ENCODE data around the gene CCDC38.
"Not testable (repeated sequence)": the region's sequence is repeated elsewhere in the genome, so short reads cannot be mapped to it uniquely, and the experiment has no call there.

Gene CCDC38

DNA sequence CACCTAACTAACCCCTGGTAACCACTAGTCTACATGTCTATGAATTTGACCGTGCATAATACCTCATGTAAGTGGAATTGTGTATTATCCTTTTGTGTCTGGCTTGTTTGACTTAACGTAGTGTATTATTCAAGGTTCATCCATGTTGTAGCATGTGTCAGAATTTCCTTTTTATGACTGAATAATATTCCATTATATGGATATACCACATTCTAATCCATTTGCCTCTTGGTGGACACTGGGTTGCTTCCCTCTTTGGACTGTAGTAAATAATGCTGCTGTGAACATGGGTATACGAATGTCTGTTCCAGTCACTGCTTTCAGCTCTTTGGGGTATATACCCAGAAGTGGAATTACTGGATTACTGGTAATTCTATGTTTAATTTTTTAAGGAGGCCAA lies 80.4 kb downstream of the CCDC38 start:
- no peaks in the 10 kb centered on the region for H3K9me3 Mint-ChIP-seq
- peaks cover 11% of the 10 kb centered on the region for H3K4me1 Mint-ChIP-seq
- peaks cover 14% of the 10 kb centered on the region for H3K36me3 Mint-ChIP-seq (ENCODE audit: insufficient read depth)
- no peak overlapping the region for H3K4me3 Mint-ChIP-seq
- DNase-seq (ENCODE audit: low spot score in 2 of 2) (no peak), ATAC-seq (replicated peaks; ENCODE audit: extremely low read depth, poor library complexity, severe bottlenecking) (no peak)
- H3K27ac Mint-ChIP-seq (ENCODE audit: low read depth) = no peak overlapping the region
- H3K27me3 Mint-ChIP-seq = no peaks in the 10 kb centered on the region

DNA sequence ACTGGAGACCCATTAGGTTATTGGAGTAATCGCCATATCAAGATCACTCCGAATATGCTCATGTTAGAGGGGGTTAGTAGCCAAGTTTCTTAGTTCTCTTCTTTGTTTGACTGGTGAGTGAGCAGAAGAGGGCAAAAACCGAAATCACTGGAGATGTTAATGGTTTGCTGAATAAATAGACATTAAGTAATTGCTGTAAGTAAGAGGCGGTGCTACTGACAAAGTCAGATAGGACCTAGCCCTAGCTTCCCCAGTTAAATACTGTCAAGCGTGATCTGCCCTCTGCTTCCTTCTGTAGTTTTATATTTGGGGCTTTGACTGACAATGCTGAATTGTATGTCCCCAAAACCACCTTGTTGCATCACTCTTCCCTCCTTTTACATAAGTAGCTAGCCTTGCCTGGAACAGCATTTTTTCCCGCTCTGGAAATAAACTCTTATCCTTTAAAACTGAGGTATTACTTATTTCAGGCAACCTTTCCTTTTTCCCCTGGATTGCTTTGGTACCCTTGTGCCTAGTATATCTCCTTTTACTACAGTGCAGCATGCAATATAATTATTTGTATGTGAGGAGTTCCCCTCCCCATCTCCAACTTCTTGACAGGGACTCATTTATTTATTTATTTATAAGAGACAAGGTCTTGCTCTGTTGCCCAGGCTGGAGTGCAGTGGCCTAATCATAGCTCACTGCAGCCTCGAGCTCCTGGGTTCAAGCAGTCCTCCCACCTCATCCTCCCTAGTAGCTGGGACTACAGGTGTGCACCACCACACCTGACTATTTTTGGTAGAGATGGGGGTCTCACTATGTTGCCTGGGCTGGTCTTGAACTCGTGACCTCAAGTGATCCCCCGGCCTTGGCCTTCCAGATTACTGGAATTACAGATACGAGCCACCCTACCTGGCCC lies 82.2 kb downstream of the CCDC38 start:
- H3K4me3 Mint-ChIP-seq = no peak overlapping the region
- no peak for ATAC-seq (replicated peaks; ENCODE audit: extremely low read depth, poor library complexity, severe bottlenecking)
- H3K27ac Mint-ChIP-seq (ENCODE audit: low read depth) = peak overlapping the region; percentile 22

DNA sequence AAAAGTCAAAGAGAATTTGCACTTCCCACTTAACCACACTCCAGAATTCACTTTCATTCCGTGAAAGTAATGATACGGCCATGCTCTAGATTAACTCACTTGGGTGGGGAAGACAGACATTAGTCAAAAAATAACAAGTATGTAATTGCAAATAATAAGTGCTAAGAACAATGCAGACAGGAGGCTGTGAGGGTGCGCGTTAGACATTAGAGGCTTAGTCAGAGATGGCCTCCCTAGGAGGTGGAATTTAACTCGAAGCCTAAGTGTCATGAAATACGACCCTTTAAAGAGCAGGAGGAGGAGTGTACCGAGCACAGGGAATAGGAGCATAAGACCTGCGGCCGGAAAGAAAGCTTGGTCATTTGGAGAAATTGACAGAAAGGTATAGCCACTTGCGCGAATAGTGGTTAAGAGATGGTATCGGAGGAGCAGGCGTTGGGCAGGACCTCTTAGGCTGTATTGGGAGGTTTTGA lies 83.0 kb downstream of the CCDC38 start:
- Mint-ChIP-seq H3K9me3 (no peaks in the 10 kb centered on the region), H3K27ac (ENCODE audit: low read depth) (no peak overlapping the region), H3K4me1 (peaks cover 11% of the 10 kb centered on the region), H3K27me3 (peaks cover 7% of the 10 kb centered on the region), H3K4me3 (no peak overlapping the region), H3K36me3 (ENCODE audit: insufficient read depth) (peaks cover 12% of the 10 kb centered on the region)
- peak; percentile 10 for ATAC-seq (replicated peaks; ENCODE audit: extremely low read depth, poor library complexity, severe bottlenecking)
- DNase-seq (ENCODE audit: low spot score in 2 of 2) = no peak

More for the DNA sequence above, 82.2 kb downstream of the CCDC38 start:
- Mint-ChIP-seq H3K9me3 (no peaks in the 10 kb centered on the region), H3K4me1 (peaks cover 11% of the 10 kb centered on the region), H3K27me3 (no peaks in the 10 kb centered on the region), H3K36me3 (ENCODE audit: insufficient read depth) (peaks cover 12% of the 10 kb centered on the region)
- DNase-seq (ENCODE audit: low spot score in 2 of 2) = no peak

DNA sequence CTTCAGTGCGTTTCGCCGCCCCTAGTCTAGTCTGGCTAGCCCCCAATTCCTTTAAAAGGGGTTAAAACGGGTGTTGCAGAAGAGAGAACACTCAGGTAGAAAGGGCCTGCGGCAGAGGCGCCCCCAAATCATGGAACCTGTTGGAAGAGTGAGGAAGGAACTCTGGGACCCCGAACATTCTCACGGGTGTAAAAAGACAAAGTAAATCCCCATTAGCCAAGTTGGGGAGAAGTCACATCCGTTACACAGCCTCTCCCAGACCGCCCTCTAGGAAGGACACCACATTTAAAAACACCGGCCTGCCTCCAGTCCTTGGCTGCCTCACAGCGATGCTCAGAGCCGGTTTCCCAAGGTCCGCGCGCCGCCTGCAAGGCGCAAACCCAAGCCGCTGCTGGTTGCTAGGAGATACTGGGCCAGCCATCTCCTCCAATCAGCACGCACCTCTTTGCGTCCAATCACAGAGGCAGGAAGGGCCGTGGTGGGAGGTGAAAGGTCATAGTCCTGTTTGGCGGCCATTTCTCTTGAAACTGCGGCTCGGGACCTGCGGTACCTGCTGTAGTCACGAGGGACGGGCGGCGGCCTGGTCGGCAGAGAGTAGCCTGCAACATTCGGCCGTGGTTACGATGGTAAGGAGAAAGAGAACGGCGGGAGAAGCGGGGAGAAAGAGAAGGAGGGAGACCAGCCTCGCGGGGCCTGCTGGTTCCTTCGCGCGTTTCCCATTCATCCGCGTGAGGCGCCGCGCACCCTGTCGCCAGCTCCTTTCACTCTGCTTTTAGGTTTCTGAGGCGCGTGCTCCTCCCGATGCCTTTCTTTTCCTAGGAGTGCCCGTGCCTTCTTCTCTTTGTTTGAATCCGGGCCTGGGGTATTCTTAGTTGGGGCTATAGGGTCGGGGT lies 83.7 kb downstream of the CCDC38 start, which contains the start of gene SNRPF:
Gene SNRPF, plus strand, starts transcription at position 502 of the 893 bp plus-strand sequence. Its CDS starts 122 bp downstream, at position 624.
- H3K27ac Mint-ChIP-seq (ENCODE audit: low read depth) = no peak within 1 kb of the TSS
- H3K27me3 Mint-ChIP-seq = peaks cover 10% of the 10 kb centered on the region
- H3K9me3 Mint-ChIP-seq = no peaks in the 10 kb centered on the region
- no peak within 1 kb of the TSS for H3K4me3 Mint-ChIP-seq
- peaks cover 10% of the 10 kb centered on the region for H3K36me3 Mint-ChIP-seq (ENCODE audit: insufficient read depth)
- ATAC-seq (replicated peaks; ENCODE audit: extremely low read depth, poor library complexity, severe bottlenecking) (peak; percentile 96), DNase-seq (ENCODE audit: low spot score in 2 of 2) (peak; percentile 94 to 95)
- H3K4me1 Mint-ChIP-seq = peaks cover 5% of the 10 kb centered on the region

DNA sequence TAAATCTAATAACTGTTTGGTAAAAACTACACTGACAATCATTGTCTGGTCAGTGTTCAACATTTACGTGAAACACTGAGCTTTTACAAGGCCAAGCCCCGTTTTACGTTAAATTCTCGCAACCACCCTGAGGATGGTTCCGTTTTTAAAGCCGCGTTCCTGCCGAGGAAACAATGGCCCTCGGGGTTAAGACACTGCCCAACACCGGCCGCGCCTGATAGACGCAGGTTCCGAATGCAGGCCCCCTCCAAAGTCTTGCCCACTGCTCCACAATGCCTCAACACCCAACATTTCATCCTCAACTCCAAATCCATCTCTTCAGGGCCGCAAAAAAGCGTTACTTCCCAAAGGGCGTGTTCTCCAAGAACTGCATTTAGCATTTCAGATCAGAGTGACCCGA lies 84.6 kb downstream of the CCDC38 start:
- Mint-ChIP-seq H3K27me3 (peaks cover 10% of the 10 kb centered on the region), H3K4me3 (no peak overlapping the region), H3K4me1 (no peaks in the 10 kb centered on the region), H3K27ac (ENCODE audit: low read depth) (no peak overlapping the region), H3K36me3 (ENCODE audit: insufficient read depth) (peaks cover 9% of the 10 kb centered on the region), H3K9me3 (no peaks in the 10 kb centered on the region)
- ATAC-seq (replicated peaks; ENCODE audit: extremely low read depth, poor library complexity, severe bottlenecking) (no peak), DNase-seq (ENCODE audit: low spot score in 2 of 2) (no peak)

DNA sequence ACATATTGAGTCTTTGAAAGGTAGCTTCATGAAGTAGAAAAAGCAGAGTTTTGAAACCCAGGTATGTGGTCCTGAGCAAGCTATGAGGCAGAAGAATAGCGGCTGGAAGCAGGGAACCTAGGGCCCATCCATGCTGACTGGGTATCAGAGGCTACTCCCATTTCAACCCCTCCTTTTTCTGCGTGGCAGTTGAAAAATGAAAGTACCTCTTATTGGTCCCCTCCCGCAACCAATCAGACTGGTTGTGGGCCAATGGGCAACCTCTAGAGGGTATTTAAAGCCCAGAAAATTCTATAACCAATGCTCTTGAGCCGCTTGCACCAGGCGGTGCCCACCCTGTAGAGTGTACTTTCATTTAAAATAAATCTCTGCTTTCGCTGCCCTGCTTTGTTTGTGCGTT lies 85.3 kb downstream of the CCDC38 start:
- H3K27me3 Mint-ChIP-seq = peaks cover 10% of the 10 kb centered on the region
- no peak for ATAC-seq (replicated peaks; ENCODE audit: extremely low read depth, poor library complexity, severe bottlenecking)
- no peak overlapping the region for H3K27ac Mint-ChIP-seq (ENCODE audit: low read depth)
- H3K36me3 Mint-ChIP-seq (ENCODE audit: insufficient read depth) = peaks cover 4% of the 10 kb centered on the region
- H3K4me1 Mint-ChIP-seq = peaks cover 5% of the 10 kb centered on the region
- no peak for DNase-seq (ENCODE audit: low spot score in 2 of 2)
- no peak overlapping the region for H3K4me3 Mint-ChIP-seq
- no peaks in the 10 kb centered on the region for H3K9me3 Mint-ChIP-seq

DNA sequence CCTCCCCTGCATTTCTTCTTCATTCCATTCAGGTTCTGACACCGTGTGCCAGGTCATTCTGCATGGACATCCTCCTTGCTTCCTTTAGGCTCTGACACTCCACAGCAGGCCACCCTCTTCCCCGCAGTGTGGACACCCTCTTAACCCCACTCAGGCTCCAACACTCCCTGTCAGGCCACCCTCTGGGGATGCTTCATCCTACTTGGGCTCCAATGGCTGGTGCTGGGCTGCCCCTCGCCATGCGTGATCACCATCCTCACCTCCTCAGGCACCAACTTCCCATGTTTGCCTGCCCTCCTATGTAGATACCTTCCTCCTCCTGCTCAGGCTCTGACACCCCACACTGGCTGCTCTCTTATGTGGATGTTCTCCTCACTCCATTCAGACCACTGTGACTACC lies 90.3 kb downstream of the CCDC38 start:
- ATAC-seq (replicated peaks; ENCODE audit: extremely low read depth, poor library complexity, severe bottlenecking) = no peak
- peaks cover 13% of the 10 kb centered on the region for H3K4me1 Mint-ChIP-seq
- H3K36me3 Mint-ChIP-seq (ENCODE audit: insufficient read depth) = no peaks in the 10 kb centered on the region
- peaks cover 15% of the 10 kb centered on the region for H3K27me3 Mint-ChIP-seq
- no peak overlapping the region for H3K27ac Mint-ChIP-seq (ENCODE audit: low read depth)
- no peaks in the 10 kb centered on the region for H3K9me3 Mint-ChIP-seq
- DNase-seq (ENCODE audit: low spot score in 2 of 2) = no peak
- H3K4me3 Mint-ChIP-seq = no peak overlapping the region

DNA sequence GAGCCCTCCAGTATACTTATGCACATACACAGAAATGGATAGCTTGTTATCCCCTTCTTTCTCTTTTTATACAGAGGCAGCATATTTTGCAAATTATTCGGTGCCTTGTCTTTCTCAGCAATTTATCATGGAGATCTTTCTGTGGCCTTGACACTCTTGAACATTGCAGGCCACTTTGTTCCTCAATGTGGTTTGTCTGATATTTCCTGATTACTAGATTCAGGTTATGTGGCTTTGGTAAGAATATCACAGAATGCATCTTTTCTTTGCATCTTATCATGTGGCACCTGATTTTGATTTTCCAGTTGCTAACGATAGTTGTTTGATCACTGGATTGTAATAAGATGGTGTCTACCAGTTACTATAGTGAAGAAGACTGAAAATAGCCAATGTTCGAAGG lies 90.8 kb downstream of the CCDC38 start:
- Mint-ChIP-seq H3K4me3 (no peak overlapping the region), H3K9me3 (no peaks in the 10 kb centered on the region), H3K27ac (ENCODE audit: low read depth) (no peak overlapping the region), H3K36me3 (ENCODE audit: insufficient read depth) (no peaks in the 10 kb centered on the region), H3K4me1 (peaks cover 13% of the 10 kb centered on the region), H3K27me3 (peaks cover 17% of the 10 kb centered on the region)
- no peak for ATAC-seq (replicated peaks; ENCODE audit: extremely low read depth, poor library complexity, severe bottlenecking)
- no peak for DNase-seq (ENCODE audit: low spot score in 2 of 2)

DNA sequence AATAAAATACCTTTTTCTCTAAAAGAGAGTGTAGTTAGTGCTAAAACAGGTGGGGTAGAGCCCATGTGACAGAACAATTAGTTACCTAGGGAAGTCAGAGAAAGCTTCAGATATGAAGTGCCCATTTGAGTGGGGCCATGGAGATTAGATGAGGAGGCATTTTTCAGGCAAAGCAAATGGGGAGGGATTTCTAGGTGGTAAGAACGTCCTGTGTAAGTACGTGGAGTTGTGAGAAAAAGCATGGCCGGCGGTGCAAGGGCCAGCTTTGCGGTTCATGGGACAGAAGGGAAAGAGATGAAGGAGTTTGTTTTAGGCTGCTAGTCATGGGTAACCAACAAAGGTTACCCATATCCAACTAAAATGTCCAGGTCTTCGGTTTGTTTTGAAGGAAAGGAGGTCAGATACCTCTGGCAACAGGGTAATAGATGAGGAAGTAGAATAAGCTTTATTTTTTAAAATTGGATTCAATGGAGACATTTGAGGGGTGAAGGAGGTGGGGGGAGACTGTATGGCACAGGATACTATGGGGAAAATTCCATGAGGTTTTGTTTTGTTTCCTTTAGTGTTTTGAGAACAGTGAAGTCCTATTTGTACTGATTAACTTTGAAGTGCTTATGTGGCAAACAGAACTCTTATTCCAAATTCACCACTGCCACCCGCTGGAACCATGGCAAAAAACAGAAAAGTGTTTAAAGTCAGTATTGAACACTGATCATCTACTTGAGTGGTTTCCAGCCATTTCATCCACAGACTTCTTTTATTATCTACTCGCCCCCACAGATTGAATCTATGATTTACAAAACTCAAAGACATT lies 93.6 kb downstream of the CCDC38 start:
- H3K36me3 Mint-ChIP-seq (ENCODE audit: insufficient read depth) = no peaks in the 10 kb centered on the region
- no peak for ATAC-seq (replicated peaks; ENCODE audit: extremely low read depth, poor library complexity, severe bottlenecking)
- DNase-seq (ENCODE audit: low spot score in 2 of 2) = no peak
- peaks cover 28% of the 10 kb centered on the region for H3K27me3 Mint-ChIP-seq
- no peak overlapping the region for H3K27ac Mint-ChIP-seq (ENCODE audit: low read depth)
- no peaks in the 10 kb centered on the region for H3K9me3 Mint-ChIP-seq
- H3K4me1 Mint-ChIP-seq = peaks cover 13% of the 10 kb centered on the region
- no peak overlapping the region for H3K4me3 Mint-ChIP-seq

DNA sequence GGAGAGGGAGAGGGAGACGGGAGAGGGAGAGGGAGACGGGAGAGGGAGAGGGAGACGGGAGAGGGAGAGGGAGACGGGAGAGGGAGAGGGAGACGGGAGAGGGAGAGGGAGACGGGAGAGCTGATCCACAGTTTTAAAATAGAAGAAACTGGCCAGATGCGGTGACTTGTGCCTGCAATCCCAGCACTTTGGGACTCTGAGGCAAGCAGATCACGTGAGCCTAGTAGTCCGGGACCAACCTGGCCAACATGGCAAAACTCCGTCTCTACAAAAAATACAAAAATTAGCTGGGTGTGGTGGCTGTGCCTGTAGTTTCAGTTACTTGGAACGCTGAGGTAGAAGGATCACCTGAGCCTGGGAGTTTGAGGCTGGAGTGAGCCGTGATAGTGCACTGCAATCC lies 100.0 kb downstream of the CCDC38 start:
- H3K4me3 Mint-ChIP-seq; DNase-seq (ENCODE audit: low spot score in 2 of 2); H3K36me3 Mint-ChIP-seq (ENCODE audit: insufficient read depth); ATAC-seq (replicated peaks; ENCODE audit: extremely low read depth, poor library complexity, severe bottlenecking); H3K27ac Mint-ChIP-seq (ENCODE audit: low read depth); H3K4me1 Mint-ChIP-seq; H3K9me3 Mint-ChIP-seq: not testable (repeated sequence)
- H3K27me3 Mint-ChIP-seq = peaks cover 44% of the 10 kb centered on the region

DNA sequence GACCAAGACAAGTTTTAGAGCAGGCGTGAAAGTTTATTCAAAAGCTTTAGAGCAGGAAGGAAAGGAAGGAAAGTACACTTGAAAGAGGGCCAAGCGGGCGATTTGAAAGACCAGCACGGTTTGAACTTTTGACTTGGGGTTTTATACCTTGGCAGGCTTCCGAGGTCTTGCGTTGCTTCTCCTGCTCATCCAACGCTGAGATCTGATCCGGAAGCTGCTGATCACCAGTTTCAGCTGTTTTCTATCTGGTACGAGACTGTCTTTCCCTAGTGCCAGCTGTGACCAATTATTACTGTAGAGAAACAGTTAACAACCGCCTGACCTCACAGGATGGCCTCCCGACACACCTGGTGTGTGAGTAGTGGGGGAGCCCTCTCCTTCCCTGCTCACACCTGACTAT lies 104.3 kb downstream of the CCDC38 start:
- no peak for ATAC-seq (replicated peaks; ENCODE audit: extremely low read depth, poor library complexity, severe bottlenecking)

More for the DNA sequence above, 104.3 kb downstream of the CCDC38 start:
- no peaks in the 10 kb centered on the region for H3K36me3 Mint-ChIP-seq (ENCODE audit: insufficient read depth)
- H3K27me3 Mint-ChIP-seq = peaks cover 25% of the 10 kb centered on the region
- H3K27ac Mint-ChIP-seq (ENCODE audit: low read depth) = no peak overlapping the region
- H3K4me3 Mint-ChIP-seq = no peak overlapping the region
- no peak for DNase-seq (ENCODE audit: low spot score in 2 of 2)
- H3K4me1 Mint-ChIP-seq = peaks cover 6% of the 10 kb centered on the region
- no peaks in the 10 kb centered on the region for H3K9me3 Mint-ChIP-seq
